ENCODE results near the gene NLE1.

Gene NLE1

DNA sequence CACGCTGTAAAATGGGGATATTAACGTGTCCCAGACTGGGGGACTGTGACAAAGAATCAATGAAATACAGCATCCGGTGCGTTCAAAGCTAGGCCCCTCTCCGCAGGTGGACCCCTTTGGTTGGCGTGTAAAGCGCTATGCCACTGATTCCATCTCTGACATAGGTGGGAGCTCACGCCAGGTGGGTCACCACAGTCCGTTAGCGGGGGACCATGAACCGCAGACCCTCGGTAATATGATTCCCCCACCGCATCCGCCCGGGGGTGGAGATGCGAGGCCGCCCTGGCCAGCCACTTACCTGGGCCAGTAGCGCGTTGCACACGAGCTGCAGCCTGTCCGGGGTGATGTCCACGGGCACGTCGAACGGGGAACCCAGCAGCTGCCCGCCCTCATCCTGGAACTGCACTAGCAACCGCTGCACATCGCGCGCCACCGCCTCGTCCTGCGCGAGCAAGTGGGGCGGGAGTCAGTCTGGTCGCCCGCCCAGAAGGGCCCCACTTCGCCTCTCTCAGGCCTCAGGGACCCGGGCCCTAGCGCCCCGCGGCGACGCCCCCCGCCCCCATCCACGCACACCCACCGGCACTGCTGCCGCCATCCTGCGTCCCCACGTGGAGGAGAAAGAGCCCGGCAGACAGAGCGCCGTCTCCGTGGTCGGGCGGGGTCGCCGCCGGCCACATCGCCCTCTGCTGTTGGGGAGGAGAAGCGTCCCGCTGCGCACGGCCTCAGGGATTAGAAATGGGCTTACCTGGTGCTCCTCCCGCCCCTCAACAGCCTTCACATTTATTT is at the start of gene NLE1:
Gene NLE1, minus strand, starts transcription at position 623 of the 786 bp plus-strand sequence. Its CDS starts 28 bp downstream, at position 595.
- peaks cover 18% of the 10 kb centered on the region for H3K4me1 Mint-ChIP-seq
- no peaks in the 10 kb centered on the region for H3K9me3 Mint-ChIP-seq
- TF ChIP-seq, protein P1, sequence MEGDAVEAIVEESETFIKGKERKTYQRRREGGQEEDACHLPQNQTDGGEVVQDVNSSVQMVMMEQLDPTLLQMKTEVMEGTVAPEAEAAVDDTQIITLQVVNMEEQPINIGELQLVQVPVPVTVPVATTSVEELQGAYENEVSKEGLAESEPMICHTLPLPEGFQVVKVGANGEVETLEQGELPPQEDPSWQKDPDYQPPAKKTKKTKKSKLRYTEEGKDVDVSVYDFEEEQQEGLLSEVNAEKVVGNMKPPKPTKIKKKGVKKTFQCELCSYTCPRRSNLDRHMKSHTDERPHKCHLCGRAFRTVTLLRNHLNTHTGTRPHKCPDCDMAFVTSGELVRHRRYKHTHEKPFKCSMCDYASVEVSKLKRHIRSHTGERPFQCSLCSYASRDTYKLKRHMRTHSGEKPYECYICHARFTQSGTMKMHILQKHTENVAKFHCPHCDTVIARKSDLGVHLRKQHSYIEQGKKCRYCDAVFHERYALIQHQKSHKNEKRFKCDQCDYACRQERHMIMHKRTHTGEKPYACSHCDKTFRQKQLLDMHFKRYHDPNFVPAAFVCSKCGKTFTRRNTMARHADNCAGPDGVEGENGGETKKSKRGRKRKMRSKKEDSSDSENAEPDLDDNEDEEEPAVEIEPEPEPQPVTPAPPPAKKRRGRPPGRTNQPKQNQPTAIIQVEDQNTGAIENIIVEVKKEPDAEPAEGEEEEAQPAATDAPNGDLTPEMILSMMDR (IDR thresholded peaks at IDR 0.05; ENCODE audit: unreplicated experiment in 3 of 3) = peak; percentile 93 to 97 (median 97)
- peak within 1 kb of the TSS; percentile 83 to 87 (median 87) for H3K4me3 Mint-ChIP-seq
- peaks cover 11% of the 10 kb centered on the region for H3K27me3 Mint-ChIP-seq (ENCODE audit: low read depth)
- peak within 1 kb of the TSS in 1 of 3 experiments; percentile 33 for H3K27ac Mint-ChIP-seq
- H3K36me3 Mint-ChIP-seq (ENCODE audit: low read depth) = peaks cover 10% of the 10 kb centered on the region

DNA sequence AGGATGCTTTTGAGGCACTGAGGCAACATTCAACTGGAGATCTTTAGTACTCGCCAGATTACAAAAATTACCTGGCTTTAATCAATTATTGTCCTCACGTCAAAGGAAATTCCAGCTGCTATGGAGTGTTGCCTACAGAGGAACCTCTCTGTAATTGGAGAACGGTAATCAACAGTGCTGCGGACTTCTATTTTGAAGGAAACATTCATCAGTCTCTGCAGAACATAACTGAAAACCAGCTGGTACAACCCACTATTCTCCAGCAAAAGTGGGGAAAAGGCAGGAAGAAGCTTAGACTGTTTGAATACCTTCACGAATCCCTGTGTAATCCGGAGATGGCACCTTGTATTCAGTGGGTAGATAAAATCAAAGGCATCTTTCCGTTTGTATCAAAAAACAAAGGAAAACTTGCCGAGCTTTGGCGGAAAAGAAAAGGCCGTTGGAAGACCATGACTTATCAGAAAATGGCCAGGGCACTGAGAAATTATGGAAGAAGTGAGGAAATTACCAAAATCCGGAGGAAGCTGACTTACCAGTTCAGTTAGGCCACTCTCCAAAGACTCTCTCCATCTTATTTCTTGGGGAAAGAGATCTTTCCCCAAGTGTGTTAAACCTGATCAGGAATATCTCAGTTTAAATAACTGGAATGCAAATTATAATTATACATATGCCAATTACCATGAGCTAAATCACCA is 49.0 kb upstream of the NLE1 start:
- H3K27me3 Mint-ChIP-seq (ENCODE audit: low read depth) = no peaks in the 10 kb centered on the region
- H3K9me3 Mint-ChIP-seq = peaks cover 9% of the 10 kb centered on the region
- H3K36me3 Mint-ChIP-seq (ENCODE audit: low read depth) = no peaks in the 10 kb centered on the region
- H3K4me1 Mint-ChIP-seq = no peaks in the 10 kb centered on the region
- H3K4me3 Mint-ChIP-seq = no peak overlapping the region
- TF ChIP-seq, protein P1 (IDR thresholded peaks at IDR 0.05; ENCODE audit: unreplicated experiment in 3 of 3) = no peak
- no peak overlapping the region for H3K27ac Mint-ChIP-seq

DNA sequence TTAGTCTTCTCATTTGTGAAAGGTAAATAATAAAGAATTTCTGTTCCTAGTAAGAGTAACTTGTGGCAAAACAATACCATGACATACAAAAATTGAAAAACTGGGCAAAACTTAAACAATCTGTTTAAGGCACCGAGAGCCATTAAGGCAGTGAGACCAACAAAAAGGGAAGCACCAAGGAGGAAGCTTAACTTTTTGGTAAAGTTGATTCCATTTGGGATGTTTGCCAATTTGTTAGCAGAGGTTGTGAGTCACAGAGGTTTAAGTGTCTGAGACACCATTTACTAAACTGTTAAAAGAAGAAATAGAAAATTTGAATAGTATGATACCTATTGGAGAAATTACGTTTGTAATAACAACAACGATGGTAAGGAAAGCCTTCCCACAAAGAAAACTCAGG is 47.2 kb upstream of the NLE1 start:
- TF ChIP-seq, protein P1 (IDR thresholded peaks at IDR 0.05; ENCODE audit: unreplicated experiment in 3 of 3) = no peak
- H3K27ac Mint-ChIP-seq = no peak overlapping the region
- no peak overlapping the region for H3K4me3 Mint-ChIP-seq
- no peaks in the 10 kb centered on the region for H3K27me3 Mint-ChIP-seq (ENCODE audit: low read depth)
- no peaks in the 10 kb centered on the region for H3K36me3 Mint-ChIP-seq (ENCODE audit: low read depth)
- peaks cover 3% of the 10 kb centered on the region for H3K9me3 Mint-ChIP-seq
- H3K4me1 Mint-ChIP-seq = no peaks in the 10 kb centered on the region

DNA sequence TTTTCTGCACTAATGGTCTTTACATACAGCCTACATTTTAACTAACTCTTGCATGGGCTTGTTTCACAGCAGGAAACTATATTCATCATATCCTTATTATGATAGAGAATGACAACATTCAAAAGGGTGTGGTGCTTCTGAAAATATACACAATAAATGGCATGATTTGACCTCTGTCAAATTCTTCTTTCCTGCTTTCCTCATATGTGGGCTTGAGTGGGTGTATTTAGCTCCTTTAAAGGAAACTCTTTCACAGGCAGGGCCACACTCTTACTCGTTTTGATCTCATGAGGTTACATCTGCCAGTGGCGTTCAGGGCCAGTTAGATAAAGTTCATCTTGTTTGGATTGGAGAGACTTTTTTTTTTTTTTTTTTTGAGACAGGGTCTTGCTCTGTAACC is 46.0 kb upstream of the NLE1 start:
- Mint-ChIP-seq H3K4me3 (no peak overlapping the region), H3K9me3 (no peaks in the 10 kb centered on the region), H3K27ac (no peak overlapping the region), H3K36me3 (ENCODE audit: low read depth) (no peaks in the 10 kb centered on the region), H3K27me3 (ENCODE audit: low read depth) (peaks cover 9% of the 10 kb centered on the region), H3K4me1 (no peaks in the 10 kb centered on the region)
- TF ChIP-seq, protein P1 (IDR thresholded peaks at IDR 0.05; ENCODE audit: unreplicated experiment in 3 of 3) = no peak

DNA sequence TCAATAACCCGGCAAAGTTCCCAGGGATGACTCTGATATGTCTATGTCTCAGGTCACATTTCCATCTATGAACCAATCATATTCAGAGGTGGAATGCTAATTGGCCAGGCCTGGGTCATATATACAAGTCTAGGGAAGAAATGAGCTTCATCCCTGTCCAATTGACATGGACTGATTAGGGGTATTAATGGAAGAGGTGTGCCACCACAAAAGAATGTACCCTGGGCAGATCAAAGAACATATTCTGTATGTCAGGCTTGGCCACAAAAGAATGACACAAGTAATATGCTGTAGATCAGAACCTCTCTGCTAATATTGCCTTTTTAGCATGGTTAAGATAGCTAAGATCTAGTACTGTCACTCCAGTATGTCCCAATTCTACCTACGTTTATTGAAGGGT is 45.4 kb upstream of the NLE1 start:
- H3K36me3 Mint-ChIP-seq (ENCODE audit: low read depth) = no peaks in the 10 kb centered on the region
- H3K9me3 Mint-ChIP-seq = no peaks in the 10 kb centered on the region
- H3K4me3 Mint-ChIP-seq = no peak overlapping the region
- no peaks in the 10 kb centered on the region for H3K4me1 Mint-ChIP-seq
- no peak overlapping the region for H3K27ac Mint-ChIP-seq
- H3K27me3 Mint-ChIP-seq (ENCODE audit: low read depth) = peaks cover 16% of the 10 kb centered on the region
- TF ChIP-seq, protein P1 (IDR thresholded peaks at IDR 0.05; ENCODE audit: unreplicated experiment in 3 of 3) = no peak

Measured in nephron (organoid).